Purkinje cell (primary cell): ENCODE measurements around the gene ZNF221. TPM values are rescaled to one million over a fixed set of nuclear protein-coding genes. Genes with fewer than 3 reads are reported as not detected.

ENCODE experiments used
- polyA plus RNA-seq: library from polyadenylated mRNA; unstranded; fragments of >200 nt; fragmentation: Nextera tagmentation; gene quantifications from 2 replicates; pipeline ENCODE4 v1.2.1, GENCODE V29; 2014

The ZNF221 gene
- polyA plus RNA-seq: 4.2 TPM in 1 of 2 replicates, not detected in the other

GRCh38 chr19:43950834-43951645 lies at the start of gene ZNF221:
ZNF221 (plus strand) TSS chr19:43951228; CDS start chr19:43962727, 11,499 bp downstream.

GRCh38 chr19:43934985-43935708 lies 15.9 kb upstream of the ZNF221 start, which contains the start of gene ZNF45:
ZNF45 (minus strand) TSS chr19:43935282; CDS start chr19:43922185, 13,097 bp downstream.

GRCh38 chr19:43983912-43984686 lies 33.1 kb downstream of the ZNF221 start, which contains the start of gene ZNF155:
ZNF155 (plus strand) TSS chr19:43984188; CDS start chr19:43988544, 4,356 bp downstream.

GRCh38 chr19:44002566-44003460 lies 51.8 kb downstream of the ZNF221 start, which contains the start of gene ZNF230:
ZNF230 (plus strand) TSS chr19:44002957; CDS start chr19:44007079, 4,122 bp downstream.

Other genes starting within 250 kb of the ZNF221 start
- not detected in 2 replicates for gene IRGC, start 235.2 kb upstream of the ZNF221 start, polyA plus RNA-seq
- gene SMG9, start 196.3 kb upstream of the ZNF221 start, polyA plus RNA-seq: 14.6 and 17.4 TPM in 2 replicates
- 4.1 TPM in 1 of 2 replicates, not detected in the other for gene KCNN4, start 170.3 kb upstream of the ZNF221 start, polyA plus RNA-seq
- gene LYPD5, start 148.8 kb upstream of the ZNF221 start, polyA plus RNA-seq: 8.0 and 10.0 TPM in 2 replicates
- 9.2 and 20.3 TPM in 2 replicates for gene ZNF283, start 123.9 kb upstream of the ZNF221 start, polyA plus RNA-seq
- gene ZNF404, start 67.3 kb upstream of the ZNF221 start, polyA plus RNA-seq: 33.5 and 40.2 TPM in 2 replicates
- 2.8 and 3.4 TPM in 2 replicates for gene ZNF45, start 15.9 kb upstream of the ZNF221 start, polyA plus RNA-seq
- 1.3 and 3.4 TPM in 2 replicates for gene ZNF155, start 33.0 kb downstream of the ZNF221 start, polyA plus RNA-seq
- gene ZNF230, start 51.7 kb downstream of the ZNF221 start, polyA plus RNA-seq: 3.3 and 4.5 TPM in 2 replicates
- gene ZNF222, start 74.2 kb downstream of the ZNF221 start, polyA plus RNA-seq: 5.5 and 7.5 TPM in 2 replicates
- 9.5 and 11.2 TPM in 2 replicates for gene ZNF223, start 100.8 kb downstream of the ZNF221 start, polyA plus RNA-seq
- gene ZNF284, start 120.9 kb downstream of the ZNF221 start, polyA plus RNA-seq: 1.2 and 1.7 TPM in 2 replicates
- gene ZNF224, start 143.1 kb downstream of the ZNF221 start, polyA plus RNA-seq: 6.9 and 12.1 TPM in 2 replicates
- gene ZNF225, start 162.2 kb downstream of the ZNF221 start, polyA plus RNA-seq: 1.1 and 2.7 TPM in 2 replicates
- 10.9 and 15.5 TPM in 2 replicates for gene ZNF234, start 190.3 kb downstream of the ZNF221 start, polyA plus RNA-seq
- gene ZNF226, start 213.9 kb downstream of the ZNF221 start, polyA plus RNA-seq: 389 and 436 TPM in 2 replicates